Heart left ventricle (tissue), 16 donors: ENCODE data around the gene LRFN5. TPM values are rescaled to one million over a fixed set of nuclear protein-coding genes. Genes with fewer than 3 reads are reported as not detected.

Experiments
- ATAC-seq, 4 donors: fragments of 200-7000 bp; cut with Tn5 transposase; one replicate each; pipeline ENCODE4 v1.9.1; 2020 to 2022; ENCODE audit warnings: moderate library complexity in 4 of 4, mild to moderate bottlenecking in 3 of 4, moderate number of reproducible peaks in 1 of 4
- DNase-seq, 5 donors: peaks; one replicate each; pipeline ENCODE4 v3.0.0-alpha.2; 2020
- H3K27ac ChIP-seq, 12 donors: fragments of 200-600 bp; sonication (generic) in 4 of 12; one replicate each; pipeline versions ENCODE4 v1.5.0 to v1.8.0; 2016 to 2022; ENCODE audit warnings: mild to moderate bottlenecking in 2 of 12
- H3K27me3 ChIP-seq, 9 donors: fragments of 200-600 bp; sonication (generic) in 2 of 9; one replicate each; pipeline versions ENCODE4 v1.5.1 to v1.8.0; 2016 to 2022; ENCODE audit warnings: mild to moderate bottlenecking in 3 of 9
- H3K36me3 ChIP-seq, 9 donors: fragments of 200-600 bp; sonication (generic) in 2 of 9; one replicate each; pipeline versions ENCODE4 v1.5.0 to v1.8.0; 2018 to 2022; ENCODE audit warnings: mild to moderate bottlenecking in 2 of 9
- H3K4me1 ChIP-seq, 12 donors: fragments of 200-600 bp; sonication (generic) in 4 of 12; one replicate each; pipeline versions ENCODE4 v1.5.0 to v1.8.0; 2016 to 2022; ENCODE audit warnings: mild to moderate bottlenecking in 3 of 12
- H3K4me3 ChIP-seq, 12 donors: fragments of 200-600 bp; sonication (generic) in 4 of 12; one replicate each; pipeline versions ENCODE4 v1.5.0 to v1.8.0; 2017 to 2022; ENCODE audit warnings: mild to moderate bottlenecking in 9 of 12, moderate library complexity in 4 of 12
- H3K9me3 ChIP-seq, 12 donors: fragments of 200-600 bp; sonication (generic) in 4 of 12; one replicate each; pipeline versions ENCODE4 v1.5.0 to v1.8.0; 2016 to 2022; ENCODE audit warnings: mild to moderate bottlenecking in 1 of 12
- POLR2A ChIP-seq, 2 donors: fragments of 450-650 bp; IDR thresholded peaks; one replicate each; pipeline ENCODE4 v1.6.1; 2017; ENCODE audit warnings: antibody characterized with exemption in 2 of 2, mild to moderate bottlenecking in 2 of 2, moderate library complexity in 2 of 2
- WGBS, 4 donors: extraction: QIAGEN DNeasy Blood & Tissue Kit in 2 of 4; methylation state at CpG; one replicate each; pipeline versions ENCODE4 v1.1.5 to v1.1.7; 2013 to 2018; 5-methylcytosine and 5-hydroxymethylcytosine counted together
- intact Hi-C, 10 donors: fragments of 100-400 bp; cut with DNase I; formaldehyde crosslinking; loops; one replicate each; pipeline versions ENCODE4 v1.11.1 to v1.14.2; 2022
- polyA plus RNA-seq, 2 donors: library from polyadenylated mRNA; stranded (reverse); fragments of 200-250 nt; gene quantifications; one replicate each; pipeline ENCODE4 v1.2.3, GENCODE V29; 2013
- total RNA-seq, 9 donors: library from RNA; depleted of rRNA in 2 of 9; stranded (reverse); fragments of >200 nt in 2 of 9; fragmentation: NEBNext Ultra II Directional in 3 of 9; extraction: Animal tissue kit (Norgen Biotek cat#: 25700) in 3 of 9; gene quantifications; one replicate each; pipeline versions ENCODE4 v1.1.0 to v1.2.4, GENCODE V29; 2016 to 2023
- TF ChIP-seq, protein P1 (sequence below), 12 donors: fragments of 200-600 bp; sonication (generic) in 4 of 12; IDR thresholded peaks; one replicate each; pipeline versions ENCODE4 v1.5.0 to v1.8.0; 2018 to 2022; ENCODE audit warnings: antibody characterized with exemption in 12 of 12, mild to moderate bottlenecking in 5 of 12
- donor health status: ischemic (EF 13 %, LVEDD 7.1; RV severe dilation, severe dysfunction).
- donor health status: healthy with polysubstance abuse.
- donor health status: DM: no; HTN: yes; CAD: no.
- donor health status: DM: no; HTN: no; CAD: no.
- donor health status: ischemic (EF 25% LVEDD 6.9; RV normal size, moderate dysfunction).
- donor health status: ischemic (EF 25% LVEDD 5.7; RV mildly dilated, moderate dysfunction).
- donor health status: healthy.
- donor health status: DM: yes; HTN: yes; CAD: no.
- donor health status: ischemic (EF 35%, LVEDD 5.7; RV mildly dilated, moderate dysfunction).
- donor health status: nonischemic (EF 11% LVEDD 7.7; RV severe dilation, severe dysfunction).
- donor health status: DM: yes; HTN: yes; CAD: no.
- donor health status: PGD.
- donor health status: ischemic (EF 29% LVEDD 5.4; RV normal size, mild dysfunction).
- donor health status: nonischemic (EF 23%, LVEDD 6.1; RV moderate dilation, normal function).

The LRFN5 gene
- total and polyA plus RNA-seq, 11 donors = 0.11 to 0.91 (median 0.38) TPM

DNA sequence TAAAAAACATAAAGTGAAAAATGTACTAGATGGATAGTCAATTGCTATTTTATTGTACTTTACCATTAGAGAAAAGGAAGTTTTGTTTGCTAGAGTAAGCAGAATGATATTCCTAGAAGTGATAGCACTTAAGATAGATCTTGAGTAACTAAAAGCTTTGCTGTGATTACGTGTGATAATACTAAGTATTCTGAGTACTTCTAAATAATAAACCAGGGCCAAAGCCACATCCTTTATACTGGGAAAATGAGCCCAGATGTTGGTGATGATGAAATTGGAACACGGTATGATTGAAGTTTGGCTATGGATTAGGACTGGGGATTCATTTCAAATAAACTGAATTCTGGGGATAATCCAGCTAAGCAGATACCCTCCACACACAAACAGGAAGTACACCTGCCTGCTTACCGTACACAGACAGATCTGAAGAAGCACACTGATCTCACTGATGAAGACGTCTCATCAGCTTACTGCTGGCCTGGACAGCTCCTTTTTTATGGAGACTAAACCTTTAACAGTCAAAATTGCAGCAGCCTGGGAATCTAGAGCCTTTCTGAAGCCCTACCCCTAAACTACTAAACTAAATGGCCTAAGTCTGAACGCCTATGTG lies 199.8 kb downstream of the LRFN5 start:
- intact Hi-C loops = no loop called here
- ATAC-seq = no peak
- no peak for DNase-seq
- peaks cover 0 to 9% (median 0%) of the 10 kb centered on the region in 12 donors for H3K9me3 ChIP-seq
- H3K4me3 ChIP-seq = no peak overlapping the region
- H3K27ac ChIP-seq = no peak overlapping the region
- no peak for TF ChIP-seq POLR2A (IDR thresholded peaks at IDR 0.05)
- TF ChIP-seq, protein P1, sequence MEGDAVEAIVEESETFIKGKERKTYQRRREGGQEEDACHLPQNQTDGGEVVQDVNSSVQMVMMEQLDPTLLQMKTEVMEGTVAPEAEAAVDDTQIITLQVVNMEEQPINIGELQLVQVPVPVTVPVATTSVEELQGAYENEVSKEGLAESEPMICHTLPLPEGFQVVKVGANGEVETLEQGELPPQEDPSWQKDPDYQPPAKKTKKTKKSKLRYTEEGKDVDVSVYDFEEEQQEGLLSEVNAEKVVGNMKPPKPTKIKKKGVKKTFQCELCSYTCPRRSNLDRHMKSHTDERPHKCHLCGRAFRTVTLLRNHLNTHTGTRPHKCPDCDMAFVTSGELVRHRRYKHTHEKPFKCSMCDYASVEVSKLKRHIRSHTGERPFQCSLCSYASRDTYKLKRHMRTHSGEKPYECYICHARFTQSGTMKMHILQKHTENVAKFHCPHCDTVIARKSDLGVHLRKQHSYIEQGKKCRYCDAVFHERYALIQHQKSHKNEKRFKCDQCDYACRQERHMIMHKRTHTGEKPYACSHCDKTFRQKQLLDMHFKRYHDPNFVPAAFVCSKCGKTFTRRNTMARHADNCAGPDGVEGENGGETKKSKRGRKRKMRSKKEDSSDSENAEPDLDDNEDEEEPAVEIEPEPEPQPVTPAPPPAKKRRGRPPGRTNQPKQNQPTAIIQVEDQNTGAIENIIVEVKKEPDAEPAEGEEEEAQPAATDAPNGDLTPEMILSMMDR (IDR thresholded peaks at IDR 0.05) = no peak
- no peaks in the 10 kb centered on the region for H3K36me3 ChIP-seq
- H3K27me3 ChIP-seq = no peaks in the 10 kb centered on the region
- WGBS, 4 donors = 69 to 76% (median 74%) methylated on average over 5 of the region's 5 CpGs
- no peaks in the 10 kb centered on the region for H3K4me1 ChIP-seq

DNA sequence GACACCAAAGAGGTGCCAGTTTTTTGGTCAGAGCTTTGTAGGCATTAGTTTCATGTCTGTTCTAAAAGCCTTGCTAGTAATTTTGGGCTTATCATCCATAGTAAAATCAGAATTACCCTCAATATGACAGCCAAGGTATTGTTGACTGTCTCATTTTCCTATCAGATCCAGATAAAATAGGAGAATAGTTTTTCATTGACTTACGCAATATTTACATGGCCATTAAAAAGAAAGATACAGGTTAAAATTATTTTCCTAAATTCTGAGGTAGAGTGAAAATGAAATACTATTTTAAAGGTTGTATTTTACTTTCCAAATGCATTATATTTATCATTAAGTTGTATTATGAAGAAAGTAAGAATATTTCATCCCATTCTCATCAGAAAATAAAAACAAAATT lies 203.7 kb downstream of the LRFN5 start:
- Histone ChIP-seq H3K36me3 (no peaks in the 10 kb centered on the region), H3K27ac (no peak overlapping the region), H3K9me3 (peaks cover 0 to 5% (median 0%) of the 10 kb centered on the region in 12 donors), H3K4me1 (no peaks in the 10 kb centered on the region), H3K27me3 (no peaks in the 10 kb centered on the region), H3K4me3 (no peak overlapping the region)
- DNase-seq (no peak), ATAC-seq (no peak)
- 89 to 98% (median 96%) methylated on average over 1 of the region's 1 CpG for WGBS, 4 donors
- no peak for TF ChIP-seq POLR2A (IDR thresholded peaks at IDR 0.05)
- TF ChIP-seq, protein P1 (IDR thresholded peaks at IDR 0.05) = no peak
- intact Hi-C loops = no loop called here

DNA sequence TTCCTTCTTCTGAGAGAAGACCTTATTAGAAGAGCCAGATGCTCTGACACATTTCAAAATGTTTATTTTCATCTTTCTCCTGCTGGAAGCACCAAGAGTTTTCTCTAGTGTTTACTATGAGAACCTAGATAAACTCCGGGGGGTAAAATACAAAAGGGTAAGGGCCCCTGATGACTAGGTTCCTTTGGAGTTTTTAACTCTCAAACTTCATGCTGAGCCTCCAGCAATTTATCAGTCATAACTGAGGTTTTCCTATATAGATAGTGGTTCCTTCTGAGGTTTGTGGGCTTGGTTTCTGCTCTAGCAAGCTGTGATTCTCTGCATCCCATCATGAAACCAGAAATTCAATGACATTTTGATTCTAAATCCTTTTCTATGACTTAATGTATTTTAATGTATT lies 210.9 kb downstream of the LRFN5 start:
- intact Hi-C loops = no loop called here
- WGBS, 4 donors = 66 to 82% (median 70%) methylated on average over 1 of the region's 1 CpG
- DNase-seq = no peak
- no peaks in the 10 kb centered on the region for H3K36me3 ChIP-seq
- no peak for TF ChIP-seq POLR2A (IDR thresholded peaks at IDR 0.05)
- TF ChIP-seq, protein P1 (IDR thresholded peaks at IDR 0.05) = no peak
- no peaks in the 10 kb centered on the region for H3K27me3 ChIP-seq
- H3K4me3 ChIP-seq = no peak overlapping the region
- H3K27ac ChIP-seq = no peak overlapping the region
- peaks cover 0 to 10% (median 0%) of the 10 kb centered on the region in 12 donors for H3K9me3 ChIP-seq
- no peaks in the 10 kb centered on the region for H3K4me1 ChIP-seq
- no peak for ATAC-seq

DNA sequence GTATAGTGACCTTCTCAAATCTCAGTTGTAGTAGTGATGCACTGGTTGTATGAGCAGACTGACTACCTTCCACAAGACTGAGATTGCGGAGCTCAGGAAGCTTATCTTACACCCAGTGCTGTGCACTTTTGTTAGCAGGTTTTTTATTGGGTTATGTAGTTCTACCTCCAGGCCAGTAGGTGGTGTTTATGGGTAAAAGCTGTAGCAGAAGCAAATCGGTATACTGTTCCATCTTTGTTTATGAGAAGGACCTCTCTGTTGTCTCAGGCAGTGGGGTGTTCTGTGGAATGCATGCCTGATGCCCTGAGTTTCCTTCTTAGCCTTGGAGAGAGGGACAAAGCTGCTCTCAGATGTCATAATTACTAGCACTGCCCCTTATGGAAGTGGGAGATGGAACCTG lies 217.8 kb downstream of the LRFN5 start:
- no peak for TF ChIP-seq POLR2A (IDR thresholded peaks at IDR 0.05)
- TF ChIP-seq, protein P1 (IDR thresholded peaks at IDR 0.05) = peak in 1 of 12 donors; percentile 13
- peak in 1 of 4 donors; percentile 20 for ATAC-seq

More for the DNA sequence above, 217.8 kb downstream of the LRFN5 start:
- Histone ChIP-seq H3K36me3 (no peaks in the 10 kb centered on the region), H3K4me3 (no peak overlapping the region), H3K27me3 (no peaks in the 10 kb centered on the region), H3K27ac (no peak overlapping the region), H3K9me3 (peaks cover 0 to 26% (median 6%) of the 10 kb centered on the region in 12 donors), H3K4me1 (no peaks in the 10 kb centered on the region)
- 91 to 97% (median 93%) methylated on average over 2 of the region's 2 CpGs for WGBS, 4 donors
- DNase-seq = no peak
- intact Hi-C loops = no loop called here
